SK-N-SH (cell line): ENCODE results near the gene TEAD1.

ENCODE experiments used
- CHD2 ChIP-seq: fragments of 150-350 bp; IDR thresholded peaks from 2 replicates; pipeline ENCODE4 v1.6.1; 2018; ENCODE audit warnings: low read length; ENCODE audit not compliant: partially characterized antibody
- CTCF ChIP-seq: fragments of 200-600 bp; sonication (generic); IDR thresholded peaks from 2 replicates; pipeline ENCODE4 v1.6.1; 2017; ENCODE audit warnings: antibody characterized with exemption, mild to moderate bottlenecking, moderate library complexity
- GABPA ChIP-seq: IDR thresholded peaks from 2 replicates; pipeline ENCODE4 v1.4.0; 2012; ENCODE audit warnings: low read depth, mild to moderate bottlenecking
- RAD21 ChIP-seq: IDR thresholded peaks from 2 replicates; pipeline ENCODE4 v1.6.1; 2012; ENCODE audit warnings: mild to moderate bottlenecking, low read length
- REST ChIP-seq: IDR thresholded peaks from 2 replicates; pipeline ENCODE4 v1.6.1; 2012; ENCODE audit warnings: mild to moderate bottlenecking, low read depth, low read length, moderate library complexity
- SIN3A ChIP-seq: IDR thresholded peaks from 2 replicates; pipeline ENCODE4 v1.6.1; 2012; ENCODE audit warnings: low read depth, mild to moderate bottlenecking, low read length, moderate library complexity, borderline replicate concordance
- YY1 ChIP-seq: IDR thresholded peaks from 2 replicates; pipeline ENCODE4 v1.4.0; 2012; ENCODE audit warnings: low read depth, mild to moderate bottlenecking

GRCh38 chr11:12756867-12757266 lies 82.6 kb downstream of the TEAD1 start:
- TF ChIP-seq CTCF (no peak), GABPA (no peak), REST (no peak), RAD21 (no peak), CHD2 (no peak), SIN3A (no peak), YY1 (no peak)
